ENCODE measurements around the gene BOC. TPM values are rescaled to one million over a fixed set of nuclear protein-coding genes. Genes with fewer than 3 reads are reported as not detected.

BOC gene
- total RNA-seq, 1 experiment from 2014 or later = 1.2 TPM

DNA sequence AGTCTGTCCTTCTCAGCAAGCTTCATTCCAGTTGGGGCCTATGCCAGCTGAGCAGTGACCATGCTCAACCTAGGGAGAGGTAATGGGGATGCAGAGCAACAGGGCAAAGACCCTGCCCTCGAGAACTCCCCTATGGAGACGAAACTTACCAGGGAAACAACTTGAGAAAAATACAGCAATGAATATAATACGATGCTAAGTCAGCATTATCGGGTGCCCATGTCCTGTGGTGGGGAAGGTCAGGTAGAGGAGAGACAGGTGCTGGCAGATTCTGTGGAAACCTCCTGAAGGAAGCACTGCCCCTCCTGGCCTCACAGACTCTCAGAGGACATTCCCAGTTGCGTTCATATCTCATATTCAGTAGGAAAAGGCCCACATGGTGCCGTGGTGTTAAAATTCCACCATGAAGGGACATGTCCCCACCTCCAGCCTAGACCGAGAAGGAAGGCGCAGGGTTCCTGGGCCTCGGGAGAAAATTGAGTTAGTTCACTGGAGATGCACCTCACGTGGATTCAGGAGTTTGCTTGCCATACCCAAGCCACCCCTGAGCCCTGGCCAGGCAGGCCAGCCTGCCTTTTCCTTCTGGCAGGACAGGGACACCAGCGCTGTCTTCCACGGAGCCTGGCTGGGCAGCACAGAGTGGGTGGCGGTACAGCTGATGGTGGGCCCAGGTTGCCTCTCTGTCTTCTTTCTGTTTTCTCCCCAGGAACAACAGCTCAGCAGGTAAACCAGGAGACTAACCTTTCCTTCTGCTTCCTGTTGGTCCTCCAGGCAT, 62.4 kb downstream of the BOC start:
- no TSS peak for BruUV-seq (replicated peaks)

DNA sequence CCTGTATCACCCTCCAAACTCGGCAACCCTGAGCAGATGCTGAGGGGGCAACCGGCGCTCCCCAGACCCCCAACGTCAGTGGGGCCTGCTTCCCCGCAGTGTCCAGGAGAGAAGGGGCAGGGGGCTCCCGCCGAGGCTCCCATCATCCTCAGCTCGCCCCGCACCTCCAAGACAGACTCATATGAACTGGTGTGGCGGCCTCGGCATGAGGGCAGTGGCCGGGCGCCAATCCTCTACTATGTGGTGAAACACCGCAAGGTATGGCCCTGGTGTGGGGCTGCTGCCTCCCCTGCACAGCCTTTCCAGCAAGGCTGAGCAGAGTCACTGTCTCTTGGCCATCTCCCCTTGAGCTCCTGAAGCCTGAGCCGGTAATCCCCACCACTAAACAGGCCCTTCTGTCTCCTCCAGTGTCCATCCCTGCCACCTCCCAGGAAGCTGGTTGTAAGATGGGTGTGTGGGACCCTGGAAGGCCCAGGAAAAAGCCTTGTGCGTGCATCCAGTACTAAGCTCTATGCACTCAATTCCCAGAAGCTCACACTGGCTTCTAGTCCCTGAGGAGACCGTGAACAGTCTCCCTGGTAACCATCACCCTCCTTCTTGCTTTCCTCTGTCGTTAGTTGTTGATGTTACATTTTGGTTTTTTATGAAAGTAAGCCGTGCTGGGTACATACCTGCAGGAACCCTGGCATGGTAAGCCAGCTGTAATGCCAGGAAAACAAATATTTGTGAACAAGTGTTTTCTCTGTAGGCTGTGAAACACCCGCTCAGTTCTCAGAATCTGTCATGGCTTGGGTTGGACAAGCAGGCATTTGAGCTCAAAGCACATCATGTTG, 63.3 kb downstream of the BOC start:
- TF ChIP-seq, protein P1, sequence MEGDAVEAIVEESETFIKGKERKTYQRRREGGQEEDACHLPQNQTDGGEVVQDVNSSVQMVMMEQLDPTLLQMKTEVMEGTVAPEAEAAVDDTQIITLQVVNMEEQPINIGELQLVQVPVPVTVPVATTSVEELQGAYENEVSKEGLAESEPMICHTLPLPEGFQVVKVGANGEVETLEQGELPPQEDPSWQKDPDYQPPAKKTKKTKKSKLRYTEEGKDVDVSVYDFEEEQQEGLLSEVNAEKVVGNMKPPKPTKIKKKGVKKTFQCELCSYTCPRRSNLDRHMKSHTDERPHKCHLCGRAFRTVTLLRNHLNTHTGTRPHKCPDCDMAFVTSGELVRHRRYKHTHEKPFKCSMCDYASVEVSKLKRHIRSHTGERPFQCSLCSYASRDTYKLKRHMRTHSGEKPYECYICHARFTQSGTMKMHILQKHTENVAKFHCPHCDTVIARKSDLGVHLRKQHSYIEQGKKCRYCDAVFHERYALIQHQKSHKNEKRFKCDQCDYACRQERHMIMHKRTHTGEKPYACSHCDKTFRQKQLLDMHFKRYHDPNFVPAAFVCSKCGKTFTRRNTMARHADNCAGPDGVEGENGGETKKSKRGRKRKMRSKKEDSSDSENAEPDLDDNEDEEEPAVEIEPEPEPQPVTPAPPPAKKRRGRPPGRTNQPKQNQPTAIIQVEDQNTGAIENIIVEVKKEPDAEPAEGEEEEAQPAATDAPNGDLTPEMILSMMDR (conservative IDR thresholded peaks at IDR 0.05; ENCODE audit: low read depth, low read length) = no peak
- TF ChIP-seq EZH2 (IDR thresholded peaks at IDR 0.05; ENCODE audit: borderline replicate concordance, low read depth, low read length, poor library complexity, severe bottlenecking) = no peak
- no peaks in the 10 kb centered on the region for H3K9me3 ChIP-seq (ENCODE audit: low read depth, low read length, poor library complexity, severe bottlenecking)
- no peak overlapping the region for H3K27ac ChIP-seq (ENCODE audit: low read depth, low read length, poor library complexity, severe bottlenecking)
- intact Hi-C loops (cut with micrococcal nuclease; ENCODE audit: unreplicated experiment) = no loop called here
- no peaks in the 10 kb centered on the region for H3K36me3 ChIP-seq (ENCODE audit: insufficient read depth, low read length, poor library complexity, severe bottlenecking)
- POLR2A ChIA-PET (ENCODE audit: low non-redundant PET) = no interaction called here
- no peaks in the 10 kb centered on the region for H3K27me3 ChIP-seq (replicated peaks; ENCODE audit: insufficient read depth, low read depth, low read length, poor library complexity)
- peaks cover 7% of the 10 kb centered on the region for H3K4me1 ChIP-seq (ENCODE audit: insufficient read depth, low read length, poor library complexity, severe bottlenecking)
- CTCF ChIA-PET = no interaction called here
- no TSS peak for BruUV-seq (replicated peaks)
- H3K4me3 ChIP-seq (ENCODE audit: low read depth, low read length, poor library complexity, severe bottlenecking) = no peak overlapping the region
- DNase-seq (ENCODE audit: low spot score) = no peak

More for the DNA sequence above, 62.4 kb downstream of the BOC start:
- TF ChIP-seq, protein P1 (conservative IDR thresholded peaks at IDR 0.05; ENCODE audit: low read depth, low read length) = no peak
- no peak for TF ChIP-seq EZH2 (IDR thresholded peaks at IDR 0.05; ENCODE audit: borderline replicate concordance, low read depth, low read length, poor library complexity, severe bottlenecking)
- H3K4me1 ChIP-seq (ENCODE audit: insufficient read depth, low read length, poor library complexity, severe bottlenecking) = peaks cover 13% of the 10 kb centered on the region
- no peaks in the 10 kb centered on the region for H3K36me3 ChIP-seq (ENCODE audit: insufficient read depth, low read length, poor library complexity, severe bottlenecking)
- no peak overlapping the region for H3K27ac ChIP-seq (ENCODE audit: low read depth, low read length, poor library complexity, severe bottlenecking)
- H3K9me3 ChIP-seq (ENCODE audit: low read depth, low read length, poor library complexity, severe bottlenecking) = no peaks in the 10 kb centered on the region
- intact Hi-C loops (cut with micrococcal nuclease; ENCODE audit: unreplicated experiment) = no loop called here
- no peak overlapping the region for H3K4me3 ChIP-seq (ENCODE audit: low read depth, low read length, poor library complexity, severe bottlenecking)
- ChIA-PET POLR2A (ENCODE audit: low non-redundant PET) (no interaction called here), CTCF (no interaction called here)
- H3K27me3 ChIP-seq (replicated peaks; ENCODE audit: insufficient read depth, low read depth, low read length, poor library complexity) = no peaks in the 10 kb centered on the region
- DNase-seq (ENCODE audit: low spot score) = no peak

DNA sequence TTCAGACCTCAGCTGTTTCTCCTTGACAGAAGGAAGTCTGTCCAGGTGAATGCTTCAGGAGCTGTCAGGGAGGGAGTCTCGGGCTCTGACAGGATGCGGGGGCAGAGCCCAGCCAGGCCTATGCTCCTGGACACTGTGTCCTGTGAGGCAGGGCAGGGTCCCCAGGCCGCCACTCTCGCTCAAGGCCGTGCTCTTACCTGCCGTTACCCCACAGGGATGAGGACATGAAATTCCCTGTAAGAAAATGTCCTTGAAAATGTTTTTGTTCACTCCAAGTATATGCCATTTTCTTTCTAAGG, 63.9 kb downstream of the BOC start:
- intact Hi-C loops (cut with micrococcal nuclease; ENCODE audit: unreplicated experiment) = no loop called here
- Histone ChIP-seq H3K4me1 (ENCODE audit: insufficient read depth, low read length, poor library complexity, severe bottlenecking) (peaks cover 7% of the 10 kb centered on the region), H3K27ac (ENCODE audit: low read depth, low read length, poor library complexity, severe bottlenecking) (no peak overlapping the region), H3K36me3 (ENCODE audit: insufficient read depth, low read length, poor library complexity, severe bottlenecking) (no peaks in the 10 kb centered on the region), H3K27me3 (replicated peaks; ENCODE audit: insufficient read depth, low read depth, low read length, poor library complexity) (no peaks in the 10 kb centered on the region), H3K4me3 (ENCODE audit: low read depth, low read length, poor library complexity, severe bottlenecking) (no peak overlapping the region), H3K9me3 (ENCODE audit: low read depth, low read length, poor library complexity, severe bottlenecking) (no peaks in the 10 kb centered on the region)
- no peak for TF ChIP-seq EZH2 (IDR thresholded peaks at IDR 0.05; ENCODE audit: borderline replicate concordance, low read depth, low read length, poor library complexity, severe bottlenecking)
- DNase-seq (ENCODE audit: low spot score) = no peak
- BruUV-seq (replicated peaks) = no TSS peak
- POLR2A ChIA-PET (ENCODE audit: low non-redundant PET) = no interaction called here
- CTCF ChIA-PET = no interaction called here
